ENCODE results near the gene MOB3B. TPM values are rescaled to one million over a fixed set of nuclear protein-coding genes. Genes with fewer than 3 reads are reported as not detected.
"Not testable (repeated sequence)": the region's sequence is repeated elsewhere in the genome, so short reads cannot be mapped to it uniquely, and the experiment has no call there.

MOB3B gene
- total RNA-seq, 1 experiment from 2014 or later = 0.03 TPM

DNA sequence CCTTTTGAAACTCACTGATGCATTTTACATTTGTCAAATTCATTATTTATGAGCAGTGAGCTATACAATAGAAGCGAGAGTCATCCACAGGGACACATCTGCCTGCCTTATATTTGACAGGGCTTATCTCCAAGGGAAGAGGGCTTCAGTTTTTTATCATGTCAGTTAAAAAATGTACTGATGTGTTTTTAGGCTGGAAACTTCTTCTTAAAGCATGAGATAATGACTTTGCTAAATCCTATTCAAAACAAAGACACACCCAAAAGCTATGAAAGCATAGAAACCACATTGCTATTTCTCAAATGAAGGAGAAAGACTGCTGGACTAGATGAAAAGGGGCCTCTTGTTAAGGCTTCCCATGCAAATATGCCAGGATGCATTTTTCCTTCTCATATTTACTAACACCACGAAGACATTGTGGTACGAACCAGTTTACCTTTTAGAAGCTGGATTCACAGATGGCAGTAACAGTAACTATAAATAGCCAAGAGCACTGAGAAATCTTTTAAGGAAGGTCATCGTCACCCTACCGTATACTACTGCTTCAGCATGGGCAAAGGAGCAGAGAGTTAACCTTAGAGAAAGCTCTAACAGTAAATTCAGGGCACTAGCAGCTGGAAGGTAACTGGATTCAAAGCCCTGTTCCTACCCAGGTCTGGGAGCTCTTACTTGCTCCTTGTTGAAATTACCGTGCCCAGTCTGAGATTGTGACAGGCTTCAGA, 91.8 kb downstream of the MOB3B start:
- DNase-seq (ENCODE audit: low read depth) = peak; percentile 14
- in situ Hi-C loops (cut with HindIII; ENCODE audit: low pct_unique_long_range_greater_than_20kb, low sequenced_read_pairs) = no loop called here

- in situ Hi-C loops (cut with HindIII; ENCODE audit: low pct_unique_long_range_greater_than_20kb, low sequenced_read_pairs) = no loop called here
- no peak for DNase-seq (ENCODE audit: low read depth)
Measured at GRCh38 chr9:27436234-27436633, 93.4 kb downstream of the MOB3B start.

GRCh38 chr9:27433631-27434325, 95.8 kb downstream of the MOB3B start:
- DNase-seq (ENCODE audit: low read depth) = no peak
- in situ Hi-C loops (cut with HindIII; ENCODE audit: low pct_unique_long_range_greater_than_20kb, low sequenced_read_pairs) = no loop called here

GRCh38 chr9:27432308-27432707, 97.3 kb downstream of the MOB3B start:
- DNase-seq (ENCODE audit: low read depth) = no peak
- in situ Hi-C loops (cut with HindIII; ENCODE audit: low pct_unique_long_range_greater_than_20kb, low sequenced_read_pairs) = no loop called here

GRCh38 chr9:27431543-27432147, 98.0 kb downstream of the MOB3B start:
- DNase-seq (ENCODE audit: low read depth) = no peak
- in situ Hi-C loops (cut with HindIII; ENCODE audit: low pct_unique_long_range_greater_than_20kb, low sequenced_read_pairs) = no loop called here

- no peak for DNase-seq (ENCODE audit: low read depth)
- in situ Hi-C loops (cut with HindIII; ENCODE audit: low pct_unique_long_range_greater_than_20kb, low sequenced_read_pairs) = no loop called here
Measured at GRCh38 chr9:27430750-27431535, 98.7 kb downstream of the MOB3B start.

- no peak for DNase-seq (ENCODE audit: low read depth)
- in situ Hi-C loops (cut with HindIII; ENCODE audit: low pct_unique_long_range_greater_than_20kb, low sequenced_read_pairs) = no loop called here
Measured at GRCh38 chr9:27429917-27430316, 99.7 kb downstream of the MOB3B start.

DNA sequence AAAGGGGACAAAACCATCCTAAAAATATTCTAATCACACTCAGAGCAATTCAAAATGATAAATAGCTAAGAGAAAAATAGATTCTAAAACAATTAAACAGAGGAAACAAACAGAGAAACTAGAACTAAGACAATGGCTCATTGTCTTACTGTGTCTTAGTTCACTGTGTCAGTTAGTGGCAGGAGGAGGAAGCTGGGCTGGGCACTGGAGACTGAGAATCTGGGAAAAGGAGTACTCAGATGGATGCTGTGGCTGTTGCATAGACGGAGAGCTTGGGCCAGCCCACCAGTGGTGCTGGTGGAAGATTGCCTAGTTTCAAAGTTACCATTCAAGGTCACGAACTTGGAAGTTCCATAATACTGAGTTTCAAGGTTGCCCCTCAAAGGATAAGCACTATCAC, 100.2 kb downstream of the MOB3B start:
- DNase-seq (ENCODE audit: low read depth) = no peak
- in situ Hi-C loops (cut with HindIII; ENCODE audit: low pct_unique_long_range_greater_than_20kb, low sequenced_read_pairs) = no loop called here

- in situ Hi-C loops (cut with HindIII; ENCODE audit: low pct_unique_long_range_greater_than_20kb, low sequenced_read_pairs) = no loop called here
- no peak for DNase-seq (ENCODE audit: low read depth)
Measured at GRCh38 chr9:27428551-27428950, 101.1 kb downstream of the MOB3B start.

- DNase-seq (ENCODE audit: low read depth) = peak; percentile 14
- in situ Hi-C loops (cut with HindIII; ENCODE audit: low pct_unique_long_range_greater_than_20kb, low sequenced_read_pairs) = no loop called here
Measured at GRCh38 chr9:27427272-27427643, 102.4 kb downstream of the MOB3B start.

DNA sequence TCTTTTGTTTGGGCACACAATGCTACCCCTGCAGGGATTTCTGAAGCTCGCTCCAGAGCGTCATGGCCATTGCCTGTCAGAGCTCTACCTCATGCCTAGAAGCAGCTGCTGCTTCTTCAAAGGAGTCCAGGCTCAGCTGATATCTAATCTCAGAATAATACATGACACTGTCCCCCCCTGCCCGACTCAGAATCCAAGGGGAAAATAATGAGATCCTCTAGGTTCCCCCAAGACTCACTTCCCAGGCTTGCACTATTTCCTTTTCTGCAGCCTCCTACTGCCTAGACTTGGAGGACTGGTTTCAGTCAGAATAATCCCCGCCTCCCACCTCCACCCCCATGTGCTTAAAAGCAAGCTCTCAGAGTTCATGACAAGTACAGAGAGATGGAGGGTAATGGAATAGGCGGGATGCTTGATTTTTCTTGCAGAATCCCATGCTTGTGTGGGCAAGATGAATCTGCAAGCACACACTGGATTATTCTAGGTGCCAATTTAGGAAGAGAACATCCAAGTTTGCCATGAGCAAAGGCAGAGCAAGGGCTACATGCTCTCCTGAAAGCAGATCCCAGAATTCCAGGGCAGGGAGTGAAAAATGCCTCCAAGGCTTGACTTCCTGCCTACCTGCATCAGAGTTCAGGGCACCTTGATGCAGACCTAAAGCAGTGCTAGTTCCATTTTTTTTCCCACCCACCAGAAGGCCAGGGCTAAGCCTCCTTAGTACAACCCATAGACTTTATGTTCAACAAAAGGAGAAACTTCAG, 102.9 kb downstream of the MOB3B start:
- DNase-seq (ENCODE audit: low read depth) = no peak
- in situ Hi-C loops (cut with HindIII; ENCODE audit: low pct_unique_long_range_greater_than_20kb, low sequenced_read_pairs) = no loop called here

GRCh38 chr9:27425827-27426510, 103.6 kb downstream of the MOB3B start:
- no peak for DNase-seq (ENCODE audit: low read depth)
- in situ Hi-C loops (cut with HindIII; ENCODE audit: low pct_unique_long_range_greater_than_20kb, low sequenced_read_pairs) = no loop called here

DNA sequence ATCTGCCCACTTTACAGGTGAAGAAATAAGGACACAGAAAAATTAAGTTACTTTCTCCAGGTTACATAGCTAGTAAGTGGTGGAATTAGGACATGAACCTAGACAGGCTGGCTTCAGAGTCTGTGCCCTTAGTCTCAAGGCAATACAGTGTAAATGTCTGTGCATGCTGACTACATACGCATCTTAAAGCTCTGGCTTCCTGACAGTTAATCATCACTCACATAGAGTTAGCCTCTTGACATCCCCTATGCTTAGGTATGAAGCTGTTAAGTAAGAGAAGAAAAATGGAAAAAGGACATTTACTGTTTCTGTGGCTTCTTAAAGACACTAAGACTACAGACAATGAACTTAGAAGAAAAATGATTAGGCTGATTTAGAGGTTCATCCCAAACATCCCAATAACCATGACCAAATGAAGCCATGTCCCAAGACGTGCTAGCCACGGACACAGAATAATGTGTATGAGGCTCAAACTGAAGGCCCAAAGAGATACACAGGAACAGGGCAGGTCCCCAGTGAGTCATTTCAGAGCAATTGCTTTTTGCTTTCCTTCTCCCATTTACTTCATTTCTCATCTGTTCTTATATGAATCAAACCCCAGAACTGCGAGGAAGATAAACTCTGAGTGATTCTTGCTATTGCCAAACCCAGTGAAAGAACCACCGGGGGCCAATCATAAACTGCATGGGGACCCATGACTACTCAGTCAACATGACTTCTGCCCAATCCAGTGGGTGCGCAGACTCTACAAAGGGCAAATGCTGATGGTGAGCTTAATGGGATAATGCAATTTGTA, 105.5 kb downstream of the MOB3B start:
- in situ Hi-C loops (cut with HindIII; ENCODE audit: low pct_unique_long_range_greater_than_20kb, low sequenced_read_pairs) = no loop called here
- no peak for DNase-seq (ENCODE audit: low read depth)

- in situ Hi-C loops (cut with HindIII; ENCODE audit: low pct_unique_long_range_greater_than_20kb, low sequenced_read_pairs) = no loop called here
- no peak for DNase-seq (ENCODE audit: low read depth)
Measured at GRCh38 chr9:27422279-27422834, 107.3 kb downstream of the MOB3B start.

- in situ Hi-C loops (cut with HindIII; ENCODE audit: low pct_unique_long_range_greater_than_20kb, low sequenced_read_pairs) = no loop called here
- no peak for DNase-seq (ENCODE audit: low read depth)
Measured at GRCh38 chr9:27421577-27421976, 108.0 kb downstream of the MOB3B start.

- in situ Hi-C loops (cut with HindIII; ENCODE audit: low pct_unique_long_range_greater_than_20kb, low sequenced_read_pairs); DNase-seq (ENCODE audit: low read depth): not testable (repeated sequence)
Measured at GRCh38 chr9:27419558-27419957, 110.1 kb downstream of the MOB3B start.
